Right lung (tissue), 5 donors: ENCODE measurements around the gene SELENOP. TPM values are rescaled to one million over a fixed set of nuclear protein-coding genes. Genes with fewer than 3 reads are reported as not detected.

Experiments
- DNase-seq, 2 donors: peaks; one replicate each; pipeline ENCODE4 v3.0.0-alpha.2; 2013
- polyA plus RNA-seq, 5 donors: library from polyadenylated mRNA; unstranded; fragments of 120-200 nt; gene quantifications; one replicate each; pipeline versions ENCODE4 v1.2.1 to v1.2.3, GENCODE V29; 2013; ENCODE audit warnings: inconsistent platforms in 1 of 5, low replicate concordance in 1 of 5; ENCODE audit not compliant: insufficient read length in 5 of 5, insufficient read depth in 1 of 5

The SELENOP gene
- polyA plus RNA-seq, 5 donors = 408 to 914 (median 826) TPM

DNA sequence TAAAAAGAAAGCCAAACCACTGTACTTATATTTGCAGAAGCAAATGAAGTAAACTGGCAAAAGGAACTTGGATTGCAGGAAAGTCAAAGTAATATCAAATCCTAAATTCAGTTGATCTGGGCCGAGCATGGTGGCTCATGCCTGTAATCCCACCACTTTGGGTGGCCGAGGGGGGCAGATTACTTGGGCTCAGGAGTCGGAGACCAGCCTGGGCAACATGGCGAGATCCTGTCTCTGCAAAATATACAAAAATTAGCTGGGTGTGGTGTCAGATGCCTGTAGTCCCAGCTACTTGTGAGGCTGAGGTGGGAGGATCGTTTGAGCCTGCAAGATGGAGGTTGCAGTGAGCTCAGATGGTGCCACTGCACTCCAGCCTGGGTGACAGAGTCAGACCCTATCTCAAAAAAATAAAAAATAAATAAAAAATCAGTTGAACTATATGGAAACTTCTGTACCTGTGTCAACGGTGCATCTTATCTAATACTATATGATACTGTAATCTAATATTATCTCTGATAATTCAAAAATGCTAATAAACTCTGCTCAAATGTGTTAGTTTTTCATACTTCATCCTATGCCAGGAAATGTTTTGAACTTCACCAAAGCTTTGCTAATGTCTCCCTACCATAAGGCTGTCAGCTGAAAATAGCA lies 10.1 kb downstream of the SELENOP start:
- no peak for DNase-seq

DNA sequence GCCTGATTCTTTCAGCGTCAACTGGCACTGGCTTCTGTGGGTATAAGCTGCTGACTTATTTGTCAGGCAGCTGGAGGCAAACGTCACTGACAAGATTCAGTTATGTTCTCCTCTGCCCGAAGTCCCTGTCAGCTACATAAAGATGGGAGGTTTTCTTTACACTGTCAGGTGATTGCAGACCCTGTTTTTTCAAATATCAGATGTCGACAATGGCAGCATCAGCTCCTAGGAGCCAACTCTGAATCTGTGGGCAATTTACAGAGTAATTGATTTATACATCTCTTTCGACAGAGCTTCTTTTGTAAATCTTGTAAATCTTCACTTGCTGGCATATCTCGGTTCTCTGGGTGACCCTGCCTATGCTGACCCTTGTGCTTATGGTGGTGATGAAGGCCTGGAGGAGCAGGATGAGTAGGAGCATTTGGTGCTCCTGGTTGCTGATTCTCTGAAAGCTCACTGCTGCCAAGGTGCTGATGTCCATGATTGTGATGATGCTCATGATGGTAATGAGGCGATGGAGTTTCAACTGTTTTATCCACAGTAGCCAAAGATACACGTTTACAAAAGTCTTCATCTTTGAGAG lies 10.9 kb downstream of the SELENOP start:
- no peak for DNase-seq

DNA sequence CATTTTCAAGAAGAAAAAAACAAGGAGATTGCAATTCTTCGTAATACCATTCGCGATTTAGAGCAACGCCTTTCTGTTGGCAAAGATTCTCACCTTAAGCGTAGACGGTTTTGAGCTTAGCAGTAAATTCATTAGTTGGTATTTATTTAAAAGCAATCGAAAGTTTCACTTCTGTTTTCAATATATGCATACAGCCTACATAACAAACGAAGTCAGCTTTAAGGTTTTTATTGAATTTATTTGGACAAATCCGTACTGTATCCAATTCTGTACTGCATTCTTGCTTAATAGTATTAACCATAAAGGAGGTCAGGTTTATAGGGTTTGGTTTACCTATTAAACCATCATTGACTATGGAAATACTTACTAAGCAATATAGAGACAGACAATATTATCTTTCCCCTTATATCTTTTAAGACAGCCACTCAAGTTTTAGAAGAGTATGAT lies 12.0 kb downstream of the SELENOP start:
- no peak for DNase-seq

DNA sequence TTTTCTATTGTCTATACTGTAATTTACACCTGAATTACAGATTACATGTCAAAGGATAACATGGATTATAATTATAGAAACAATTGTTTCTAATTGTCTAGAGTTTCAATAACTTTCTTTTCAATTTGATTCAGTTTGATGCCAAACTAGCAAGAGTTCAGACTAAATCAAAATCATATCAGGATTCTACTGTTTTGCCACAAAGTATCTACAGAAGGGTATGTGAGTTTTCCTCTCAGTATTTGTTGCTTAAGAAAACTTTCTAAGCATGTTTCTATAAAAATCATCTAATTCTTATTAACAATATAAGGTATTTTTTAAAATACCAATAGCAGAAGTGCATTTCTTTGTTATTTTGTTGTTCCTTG lies 12.5 kb downstream of the SELENOP start:
- no peak for DNase-seq

DNA sequence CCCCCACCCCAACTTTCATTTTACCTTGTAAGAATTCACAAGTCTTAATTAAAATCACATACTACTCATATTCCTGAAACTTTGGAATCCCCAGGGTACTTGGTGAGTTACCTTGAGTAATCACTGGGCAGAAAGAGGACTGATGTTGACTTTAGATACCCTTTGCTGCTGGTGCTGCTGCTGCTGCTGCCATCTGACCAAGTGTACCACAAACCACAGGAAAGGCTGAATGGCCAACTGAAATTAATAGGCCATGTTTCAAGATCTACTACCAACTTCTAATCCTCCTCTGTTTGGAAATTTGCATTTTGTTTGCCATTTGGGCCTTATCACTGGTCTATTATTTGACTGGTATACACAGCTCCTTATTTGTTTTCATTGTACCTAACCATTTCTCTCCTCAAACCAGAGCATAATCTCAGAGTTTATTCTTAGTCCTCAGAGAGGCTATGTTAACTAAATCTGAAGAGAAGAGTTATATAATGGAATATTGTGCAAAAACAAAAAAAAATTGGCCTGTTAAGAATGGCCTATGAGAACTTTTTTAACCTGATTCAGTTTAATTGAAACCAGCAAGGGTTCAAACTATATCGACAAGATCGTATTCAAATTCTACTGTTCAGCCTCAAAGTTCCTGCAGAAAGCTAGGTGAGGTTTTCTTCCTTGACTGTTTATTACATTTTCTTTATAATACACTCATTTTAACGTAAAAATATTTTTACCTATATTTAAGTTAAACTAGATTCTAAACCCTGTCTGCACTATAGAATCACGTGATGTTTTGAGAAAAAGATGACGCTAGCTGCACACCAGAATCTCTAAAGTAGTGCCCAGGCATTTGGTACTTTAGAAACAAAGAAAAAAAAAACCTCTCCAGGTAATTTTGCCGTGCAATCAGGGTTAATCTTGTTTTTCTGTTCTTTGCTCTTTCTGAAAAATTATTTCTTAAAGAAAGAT lies 13.1 kb downstream of the SELENOP start:
- no peak for DNase-seq

DNA sequence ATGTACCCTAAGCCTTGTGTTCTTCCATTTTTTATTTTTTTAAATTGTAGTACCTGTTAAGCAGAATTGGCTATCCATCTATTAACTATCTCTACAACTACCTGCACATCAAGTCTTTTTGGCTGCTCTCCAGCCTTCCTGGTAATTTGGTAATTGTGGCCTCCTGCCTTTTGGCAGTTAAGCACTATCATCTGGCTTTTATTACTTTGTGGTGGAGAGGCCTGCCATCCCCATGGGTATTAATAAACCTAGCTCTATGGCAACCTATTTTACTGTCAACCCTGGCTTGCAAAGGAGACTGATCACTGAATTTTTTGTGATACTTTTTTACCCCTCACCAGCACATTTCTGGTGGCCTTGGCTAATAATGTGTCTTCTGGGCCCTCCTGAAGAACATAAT lies 20.5 kb downstream of the SELENOP start:
- no peak for DNase-seq

DNA sequence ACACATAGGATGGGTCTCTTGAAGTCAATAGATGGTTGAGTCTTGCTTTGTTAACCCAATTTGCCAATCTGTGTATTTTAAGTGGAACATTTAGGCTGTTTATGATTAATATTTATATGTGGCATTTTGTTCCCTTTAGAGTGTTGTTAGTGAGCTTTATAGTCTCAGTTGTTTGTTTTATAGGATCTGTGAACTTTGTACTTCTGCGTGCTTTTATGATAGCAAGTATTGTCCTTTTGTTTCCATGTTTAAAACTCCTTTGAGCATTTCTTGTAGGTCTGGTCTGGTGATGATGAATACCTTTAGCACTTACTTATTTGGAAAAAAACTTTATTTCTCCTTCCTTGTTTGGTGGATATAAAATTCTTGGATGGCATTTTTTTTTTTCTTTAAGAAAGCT lies 23.8 kb downstream of the SELENOP start:
- no peak for DNase-seq

DNA sequence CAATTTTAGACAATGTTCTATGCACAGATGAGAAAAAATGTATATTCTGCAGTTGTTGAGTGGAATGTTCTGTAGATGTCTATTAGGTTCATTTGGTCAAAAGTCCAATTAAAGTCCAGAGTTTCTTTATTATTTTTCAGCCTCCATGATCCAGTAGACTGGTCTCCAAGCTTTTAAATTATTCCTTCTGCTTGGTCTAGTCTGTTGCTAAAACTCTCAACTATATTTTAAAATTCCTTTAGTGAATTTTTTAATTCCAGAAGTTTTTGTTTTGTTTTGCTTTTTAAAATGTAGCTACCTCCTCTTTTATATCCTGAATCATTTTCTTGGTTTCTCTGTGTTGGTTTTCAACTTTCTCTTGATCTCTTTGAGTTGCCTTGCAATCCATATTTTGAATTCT lies 24.6 kb downstream of the SELENOP start:
- DNase-seq = no peak

DNA sequence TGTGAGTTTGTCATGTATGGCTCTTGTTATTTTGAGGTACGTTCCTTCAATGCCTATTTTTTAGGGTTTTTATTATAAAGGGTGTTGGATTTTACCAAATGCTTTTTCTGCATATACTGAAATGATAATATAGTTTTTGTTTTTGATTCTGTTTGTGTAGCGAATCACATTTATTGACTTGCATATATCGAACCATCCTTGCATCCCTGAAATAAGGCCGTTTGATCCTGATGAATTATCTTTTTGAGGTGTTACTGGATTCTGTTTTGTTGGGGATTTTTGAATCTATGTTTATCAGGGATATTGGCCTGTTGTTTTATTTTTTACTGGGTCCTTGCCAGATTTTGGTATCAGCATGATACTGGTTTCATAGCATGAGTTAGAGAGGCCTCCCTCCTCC lies 25.9 kb downstream of the SELENOP start:
- DNase-seq = no peak

DNA sequence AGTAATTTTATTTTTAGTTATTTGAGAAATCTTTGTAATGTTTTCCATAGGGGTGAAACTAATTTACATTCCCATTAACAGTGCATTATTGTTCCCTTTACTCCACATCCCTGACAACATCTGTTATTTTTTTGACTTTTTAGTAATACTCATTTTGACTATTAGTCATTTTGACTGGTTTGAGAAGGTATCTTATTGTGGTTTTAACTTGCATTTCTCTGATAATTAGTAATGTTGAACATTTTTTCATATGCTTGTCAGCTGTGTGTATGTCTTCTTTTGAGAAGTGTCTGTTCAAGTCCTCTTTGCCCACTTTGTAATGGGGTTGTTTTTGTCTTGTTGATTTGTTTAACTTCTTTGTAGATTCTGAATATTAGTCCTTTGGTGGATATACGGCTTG lies 27.6 kb downstream of the SELENOP start:
- DNase-seq = no peak

DNA sequence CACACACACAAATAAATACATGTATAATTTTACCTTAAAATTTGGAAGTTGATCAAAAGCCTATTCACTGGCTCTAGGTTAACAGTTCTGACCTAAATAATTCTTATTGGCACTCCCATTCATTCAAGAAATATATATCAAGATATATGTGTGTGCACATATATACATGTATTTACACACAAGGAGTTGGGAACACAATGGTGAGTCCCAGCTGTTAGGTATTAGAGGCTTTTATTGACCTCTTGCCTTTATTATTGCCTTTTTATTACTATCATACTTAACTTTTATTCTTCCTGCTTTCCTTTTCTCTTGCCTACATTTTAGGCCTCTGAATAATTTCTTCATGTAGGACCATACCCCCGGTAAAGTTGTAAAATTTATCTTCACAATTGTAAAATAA lies 30.1 kb downstream of the SELENOP start:
- DNase-seq = no peak

DNA sequence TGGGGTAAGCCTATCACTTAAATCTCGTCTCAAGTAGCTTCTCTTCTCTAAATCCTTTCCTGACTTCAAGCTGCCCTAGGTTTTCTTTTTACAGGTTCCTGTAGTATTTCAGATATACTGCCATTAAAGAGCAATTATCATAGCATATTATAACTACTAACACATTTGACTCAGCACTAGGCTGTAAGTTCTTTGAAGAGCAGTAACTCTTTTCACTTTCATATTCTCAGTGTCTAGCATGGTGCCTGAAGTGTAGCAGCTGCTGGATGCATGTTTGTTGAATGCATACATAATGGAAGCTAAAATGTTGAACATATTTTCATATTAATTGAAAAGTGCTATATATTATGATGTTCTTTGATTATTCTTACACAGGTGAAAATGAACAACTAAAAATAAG lies 32.6 kb downstream of the SELENOP start:
- DNase-seq = no peak

DNA sequence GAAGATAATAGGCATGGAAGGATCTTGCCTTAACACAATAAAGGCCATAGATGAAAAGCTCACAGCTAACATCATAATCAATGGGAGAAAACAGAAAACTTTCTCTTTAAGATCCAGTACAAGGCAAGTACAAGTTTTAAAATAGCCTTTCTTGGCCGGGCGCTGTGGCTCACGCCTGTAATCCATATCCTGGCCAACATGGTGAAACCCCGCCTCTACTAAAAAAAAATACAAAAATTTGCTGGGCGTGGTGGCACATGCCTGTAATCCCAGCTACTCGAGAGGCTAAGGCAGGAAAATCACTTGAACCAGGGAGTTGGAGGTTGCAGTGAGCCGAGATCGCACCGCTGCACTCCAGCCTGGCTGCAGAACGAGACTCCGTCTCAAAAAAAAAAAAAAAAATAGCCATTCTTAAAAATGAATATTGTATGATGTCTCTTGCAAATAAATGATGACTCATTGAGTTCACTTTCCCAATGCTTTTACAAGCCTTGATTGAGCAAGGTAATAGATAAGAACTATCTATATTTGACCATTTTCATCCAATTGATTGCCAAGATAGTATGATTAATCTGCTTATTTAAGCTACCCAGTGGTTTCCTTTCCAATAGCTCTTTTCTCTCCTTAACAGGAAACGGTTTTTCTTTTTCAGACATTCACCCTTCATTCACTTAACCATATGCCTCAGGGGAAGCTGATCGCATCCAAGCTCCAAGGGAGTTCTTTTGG lies 39.3 kb downstream of the SELENOP start:
- no peak for DNase-seq

DNA sequence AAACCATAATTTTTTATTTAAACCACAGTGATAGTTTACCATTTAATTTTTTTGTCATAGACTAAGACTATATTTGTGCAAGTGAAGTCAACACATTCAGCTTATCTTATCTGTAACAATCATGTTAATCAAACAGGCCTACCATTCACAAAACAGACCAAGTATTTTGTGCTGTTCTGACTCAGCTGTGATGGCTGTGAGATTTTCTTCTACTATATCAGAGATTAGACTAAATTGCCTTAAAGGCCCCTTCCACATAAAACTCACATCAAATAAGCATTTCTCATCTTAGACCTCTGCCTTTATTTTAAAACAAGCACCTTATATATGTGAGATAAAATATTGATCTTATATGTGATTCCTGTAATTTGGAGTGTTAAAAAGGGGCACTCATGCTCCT lies 41.7 kb downstream of the SELENOP start:
- no peak for DNase-seq

DNA sequence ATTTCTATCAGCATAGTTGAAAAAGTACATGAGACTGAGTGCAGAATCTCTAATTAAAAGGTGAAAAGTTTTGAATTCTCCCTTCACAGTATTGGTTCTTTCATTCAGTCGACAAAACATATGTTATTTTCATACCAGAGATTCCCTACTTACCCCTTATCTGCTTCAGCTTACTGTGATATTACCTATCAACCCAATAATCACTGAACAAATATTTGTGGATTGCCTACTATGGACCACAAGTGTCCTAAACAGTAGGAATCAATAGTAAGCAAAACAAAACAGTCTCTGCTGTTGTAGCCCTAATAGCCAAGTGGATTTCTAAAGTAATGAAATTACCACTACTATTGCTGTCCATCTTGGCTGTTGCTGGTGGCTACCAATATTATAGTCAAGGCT lies 43.6 kb downstream of the SELENOP start:
- no peak for DNase-seq

DNA sequence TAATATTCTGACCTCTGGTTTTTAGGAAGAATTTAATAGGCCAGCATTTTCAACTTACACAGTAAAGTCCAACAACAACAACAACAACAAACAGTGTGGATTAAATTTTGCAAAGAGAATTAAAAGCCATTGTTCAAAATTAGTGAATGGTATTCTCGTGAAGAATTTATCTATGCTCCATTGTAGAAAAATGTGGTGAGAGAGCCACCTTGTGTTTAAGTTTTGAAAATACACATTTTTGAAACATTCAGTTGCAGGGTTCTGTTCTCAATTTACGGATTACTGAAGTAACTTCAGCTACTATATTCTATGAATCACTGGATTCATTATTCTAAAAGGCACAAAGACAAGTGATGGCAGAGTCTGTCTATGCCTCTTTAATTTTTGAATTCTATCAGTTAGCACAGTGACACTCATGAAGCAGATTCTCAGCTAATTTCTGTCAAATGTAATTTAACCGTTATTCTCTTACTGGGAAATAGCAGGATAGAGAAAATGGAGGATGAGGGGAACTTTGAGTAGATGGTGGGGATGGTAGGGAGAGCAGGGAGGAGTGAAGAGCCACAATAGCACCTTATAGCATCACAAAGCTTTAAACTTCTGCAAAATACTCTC lies 44.1 kb downstream of the SELENOP start:
- DNase-seq = peak; percentile 10 to 27

DNA sequence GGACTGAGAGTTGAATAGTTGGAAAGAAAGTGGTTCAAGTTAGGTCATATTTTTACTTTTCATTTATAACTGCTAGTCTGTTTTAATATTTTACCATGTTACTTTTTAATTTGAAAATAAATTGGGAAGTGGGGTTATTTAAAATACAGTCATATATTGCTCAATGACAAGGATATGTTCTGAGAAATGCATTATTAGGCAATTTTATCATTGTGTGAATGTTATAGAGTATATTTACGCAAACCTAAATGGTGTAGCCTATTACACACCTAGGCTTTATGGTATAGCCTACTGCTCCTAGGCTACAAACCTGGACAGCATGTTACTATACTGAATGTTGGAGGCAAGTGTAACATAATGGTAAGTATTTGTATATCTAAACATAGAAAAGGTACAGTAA lies 49.9 kb downstream of the SELENOP start:
- DNase-seq = no peak

DNA sequence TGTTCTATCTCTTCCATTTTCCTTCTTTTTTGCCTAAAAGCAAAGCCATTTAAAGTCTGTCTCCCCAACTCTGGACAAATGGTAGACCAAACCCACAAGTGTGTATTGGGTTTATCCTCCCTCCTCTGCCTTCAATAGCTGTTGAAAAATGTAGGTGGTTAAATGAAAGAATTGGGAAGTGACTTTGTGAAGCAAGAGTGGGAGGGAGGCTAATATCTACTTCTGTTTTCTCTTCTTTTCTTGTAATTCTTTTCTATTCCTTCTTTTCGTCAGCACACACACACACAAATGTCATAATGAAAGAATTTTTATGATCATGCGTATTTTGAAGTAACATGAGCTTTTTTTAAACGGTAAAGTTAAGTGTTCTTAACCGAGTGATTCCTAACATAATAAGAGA lies 51.3 kb downstream of the SELENOP start:
- DNase-seq = no peak

DNA sequence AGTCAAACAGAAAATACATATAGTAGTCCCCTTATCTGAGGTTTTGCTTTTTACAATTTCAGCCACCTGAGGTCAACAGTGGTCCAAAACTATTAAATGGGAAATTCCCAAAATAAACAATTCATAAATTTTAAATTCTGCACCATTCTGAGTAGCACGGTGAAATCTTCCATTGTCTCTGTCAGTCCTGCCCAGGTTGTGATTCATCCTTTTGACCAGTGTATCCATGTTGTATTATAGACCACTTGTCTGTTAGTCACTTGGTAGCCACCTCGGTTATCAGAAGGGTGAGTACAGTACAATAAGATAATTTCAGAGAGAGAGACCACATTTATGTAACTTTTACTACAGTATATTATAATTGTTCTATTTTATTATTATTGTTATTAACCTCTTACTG lies 52.2 kb downstream of the SELENOP start:
- DNase-seq = no peak

DNA sequence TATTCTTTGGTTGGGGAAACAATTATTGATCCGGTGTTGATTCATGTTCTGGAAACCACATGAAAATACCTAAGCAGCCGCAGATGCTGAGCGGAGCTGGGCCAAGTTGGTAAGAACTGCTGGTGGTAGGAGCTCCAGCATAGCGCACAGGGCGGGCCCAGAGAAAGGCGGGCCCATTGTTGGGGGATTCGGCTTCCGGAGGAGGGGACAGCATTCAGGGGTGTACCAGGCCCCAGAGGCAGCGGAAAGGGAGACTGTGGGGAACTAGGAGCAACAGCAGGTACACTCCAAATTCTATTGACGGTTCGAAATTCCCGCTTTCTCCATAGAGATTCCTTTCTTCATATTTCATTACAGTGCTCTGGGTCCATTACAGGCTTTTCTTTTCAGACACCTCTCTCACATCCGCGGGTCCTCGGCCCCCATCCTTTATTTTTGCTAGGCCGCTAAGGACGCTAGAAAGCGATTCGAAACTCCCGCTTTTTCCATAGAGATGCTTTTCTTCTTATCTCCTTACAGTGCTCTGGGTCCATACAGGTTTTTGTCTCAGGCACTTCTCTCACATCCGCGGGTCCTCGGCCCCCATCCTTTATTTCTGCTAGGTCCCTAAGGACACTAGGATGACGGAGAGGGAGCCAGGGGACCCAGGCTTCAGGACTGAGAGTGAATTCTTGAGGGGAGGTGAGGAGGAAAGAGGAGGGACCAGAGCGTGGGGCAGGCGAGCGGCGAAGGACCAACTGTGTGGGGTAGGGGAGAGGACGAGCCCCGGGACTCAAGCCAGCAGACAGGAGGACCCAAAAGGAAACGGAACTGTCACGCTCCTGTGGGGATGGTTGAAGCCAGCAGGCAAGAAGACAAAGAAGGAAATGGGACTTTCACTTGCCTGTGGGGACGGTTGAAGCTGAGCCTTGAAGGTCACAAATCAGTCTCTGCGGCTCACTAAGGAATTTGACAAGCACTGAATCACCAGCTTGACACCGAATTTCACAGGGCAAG lies 54.8 kb downstream of the SELENOP start, which contains the start of gene CCDC152:
Gene CCDC152 (plus strand): TSS at position 213 of the 996 bp plus-strand sequence. CDS start 2,304 bp downstream, outside the sequence.
- peak; percentile 7 to 14 for DNase-seq
